Stimulated activated CD4-positive, alpha-beta T cell treated with anti-CD3 and anti-CD28 coated beads, TNF-alpha, amount 100 ng/mL, for 1 hour (primary cell): Measurements from ENCODE around the gene NWD2.
"Not testable (repeated sequence)": the region's sequence is repeated elsewhere in the genome, so short reads cannot be mapped to it uniquely, and the experiment has no call there.

Experiments
- DNase-seq, 3 donors: peaks; one replicate each; pipeline ENCODE4 v3.0.0-alpha.2; 2020; ENCODE audit warnings: low read depth in 3 of 3, low spot score in 1 of 3

Gene NWD2, protein sequence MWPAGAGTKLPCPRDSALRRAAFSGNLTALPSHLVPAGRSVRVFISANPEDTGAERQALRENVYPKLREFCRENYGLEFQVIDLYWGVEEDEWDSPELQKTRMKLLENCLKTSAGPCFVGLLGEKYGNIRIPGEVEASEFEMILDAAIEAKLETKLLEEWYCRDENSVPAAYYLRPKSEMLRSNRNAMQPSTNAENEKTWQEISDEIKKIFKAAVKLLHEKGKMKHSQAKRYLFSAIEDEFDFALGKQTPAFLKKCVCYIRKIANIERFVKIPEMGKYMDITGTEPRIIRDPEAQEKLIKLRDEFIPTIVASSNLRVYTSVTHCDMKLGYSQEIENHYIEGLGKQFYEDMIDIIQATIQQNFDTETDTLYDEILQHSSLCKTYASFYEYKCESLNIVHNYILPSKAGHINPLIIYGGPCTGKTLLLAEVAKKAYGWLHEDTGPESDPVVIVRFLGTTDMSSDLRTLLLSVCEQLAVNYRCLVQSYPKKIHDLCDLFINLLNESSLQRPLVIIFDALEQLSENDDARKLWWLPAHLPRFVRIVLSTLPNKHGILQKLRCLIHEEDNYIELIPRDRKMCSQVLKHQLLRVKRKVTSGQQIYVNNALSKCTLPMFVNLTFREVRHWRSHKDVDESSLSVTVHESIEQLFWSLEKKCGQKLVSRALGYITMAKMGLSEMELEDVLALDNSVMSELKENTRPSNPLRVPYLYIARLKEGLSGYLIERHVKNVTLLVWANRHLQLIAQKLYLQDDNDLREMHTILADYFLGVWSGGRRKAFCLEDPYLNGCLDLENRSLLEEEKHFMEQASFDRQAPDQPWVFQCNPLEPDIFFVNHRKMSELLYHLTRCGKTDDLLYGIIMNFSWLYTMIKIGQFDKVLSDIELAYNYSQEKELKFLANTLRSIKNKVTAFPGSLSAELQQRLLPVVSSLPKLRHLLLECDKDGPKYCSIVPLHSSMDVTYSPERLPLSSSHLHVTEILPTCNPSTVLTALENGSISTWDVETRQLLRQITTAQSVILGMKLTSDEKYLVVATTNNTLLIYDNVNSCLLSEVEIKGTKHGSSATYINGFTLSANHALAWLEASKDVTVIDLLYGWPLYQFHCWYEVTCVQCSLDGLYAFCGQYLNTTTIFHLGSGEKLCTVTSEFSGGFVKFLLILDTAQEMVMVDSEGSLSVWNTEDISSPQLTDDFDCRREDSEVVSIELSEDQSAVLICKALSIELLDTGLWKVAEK (N-terminal part only)

DNA sequence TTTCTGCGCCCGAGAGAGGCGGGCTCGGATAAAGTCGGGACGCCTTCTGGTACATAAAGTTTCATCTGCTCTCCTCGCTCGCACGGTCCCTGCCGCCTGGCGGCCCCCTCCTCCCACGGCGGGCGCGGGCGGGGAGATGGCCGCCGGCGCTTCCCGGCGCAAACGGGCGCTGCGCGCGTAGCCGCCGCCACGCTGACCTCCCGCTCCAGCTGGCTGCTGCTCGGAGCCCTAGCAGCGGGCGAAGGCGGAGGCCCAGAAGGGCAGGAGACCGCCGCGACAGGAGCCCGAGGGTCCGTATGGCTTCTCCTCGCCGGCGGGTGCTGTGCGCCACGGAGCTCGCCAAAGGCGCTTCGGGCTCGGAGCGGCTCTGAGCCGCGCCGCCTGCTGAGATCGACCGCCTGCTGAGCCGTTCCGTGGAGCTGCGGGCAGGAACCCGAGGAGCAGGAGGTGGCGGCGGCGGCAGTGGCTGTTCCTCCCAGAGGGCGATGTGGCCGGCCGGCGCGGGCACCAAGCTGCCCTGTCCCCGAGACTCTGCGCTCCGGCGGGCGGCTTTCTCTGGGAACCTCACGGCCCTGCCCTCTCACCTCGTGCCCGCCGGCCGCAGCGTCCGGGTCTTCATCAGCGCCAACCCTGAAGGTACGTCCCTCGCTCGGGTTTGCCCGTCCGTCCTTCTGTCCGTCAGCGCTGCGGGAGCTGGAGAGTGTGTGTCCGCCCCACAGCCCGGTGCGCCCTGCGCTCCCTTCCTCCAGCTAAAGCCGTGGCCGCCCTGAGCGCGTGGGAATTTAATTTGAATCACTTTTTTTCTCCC, at the start of gene NWD2:
Gene NWD2, plus strand, starts transcription at position 161 of the 808 bp plus-strand sequence. Its CDS starts 325 bp downstream, at position 486.
- no peak for DNase-seq

DNA sequence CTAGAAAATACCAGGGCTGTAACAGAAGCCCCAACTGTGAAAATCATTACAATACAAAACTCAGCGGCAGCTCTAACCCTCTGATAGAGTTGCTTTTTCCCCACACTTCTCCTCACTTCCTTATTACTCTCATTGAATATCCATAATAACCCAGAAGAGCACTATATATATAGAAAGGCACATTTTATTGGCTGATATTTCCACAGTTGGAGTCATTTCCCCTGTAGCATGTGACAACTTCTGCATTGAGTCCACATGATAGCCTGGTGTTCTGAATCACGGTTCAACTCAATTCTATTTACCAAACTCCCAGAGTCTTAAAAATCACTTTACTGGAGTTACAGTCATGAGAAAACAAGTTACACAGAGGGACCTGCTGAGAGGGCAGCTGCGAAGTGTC, 46.6 kb upstream of the NWD2 start:
- DNase-seq = no peak

DNA sequence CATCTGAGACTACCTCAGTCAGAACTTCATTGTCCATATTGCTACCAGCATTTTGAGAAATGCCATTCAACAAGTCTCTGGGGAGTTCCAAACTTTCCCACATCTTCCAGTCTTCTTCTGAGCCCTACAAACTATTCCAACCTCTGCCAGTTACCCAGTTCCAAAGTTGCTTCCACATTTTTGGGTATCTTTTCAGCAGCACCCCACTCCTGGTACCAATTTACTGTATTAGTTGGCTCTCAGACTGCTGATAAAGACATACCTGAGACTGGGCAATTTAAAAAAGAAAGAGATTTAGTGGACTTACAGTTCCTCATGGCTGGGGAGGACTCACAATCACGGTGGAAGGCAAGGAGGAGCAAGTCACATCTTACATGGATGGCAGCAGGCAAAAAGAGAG, 39.8 kb upstream of the NWD2 start:
- DNase-seq = not testable (repeated sequence)

- no peak for DNase-seq
Measured at GRCh38 chr4:37216209-37216608, 28.3 kb upstream of the NWD2 start.

GRCh38 chr4:37219242-37219641, 25.3 kb upstream of the NWD2 start:
- DNase-seq = no peak

GRCh38 chr4:37219990-37220389, 24.6 kb upstream of the NWD2 start:
- DNase-seq = no peak

DNA sequence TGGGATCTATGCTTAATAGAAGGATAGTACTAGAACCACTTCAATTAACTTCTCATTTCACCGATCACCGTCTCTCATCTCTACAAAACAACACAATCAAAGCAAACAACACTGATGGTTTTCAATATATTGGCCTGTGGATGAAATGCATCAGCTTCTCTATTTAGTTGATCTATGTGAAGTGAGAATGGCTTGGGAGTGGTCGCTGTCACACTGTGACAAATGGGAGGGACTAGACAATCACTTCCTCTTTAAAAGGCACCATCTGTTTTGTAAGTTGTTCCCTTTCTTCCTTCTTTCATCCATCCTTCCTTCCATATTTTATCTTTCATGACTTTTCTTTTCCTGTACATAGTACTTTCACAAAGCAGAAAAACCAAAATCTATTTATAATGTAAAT, 23.9 kb upstream of the NWD2 start:
- no peak for DNase-seq

DNA sequence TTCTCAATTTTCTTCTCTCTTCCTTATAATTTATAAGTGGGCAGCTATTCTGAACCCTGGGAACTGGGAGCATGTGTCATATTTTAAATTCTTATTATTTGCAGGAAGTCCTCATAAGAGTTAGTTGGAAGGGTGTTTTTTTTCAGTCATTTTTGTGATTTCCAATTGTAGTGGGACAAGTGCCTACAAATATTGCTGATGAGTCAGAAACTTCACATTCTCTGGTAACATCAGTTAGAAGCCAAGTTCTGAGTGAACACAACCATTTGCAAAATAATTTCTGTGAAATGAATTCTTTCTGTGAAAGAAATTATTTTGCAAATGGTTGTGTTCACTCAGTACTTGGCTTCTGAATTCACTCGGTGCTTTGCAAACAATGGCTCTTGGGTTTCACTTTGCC, 20.8 kb upstream of the NWD2 start:
- DNase-seq = no peak

DNA sequence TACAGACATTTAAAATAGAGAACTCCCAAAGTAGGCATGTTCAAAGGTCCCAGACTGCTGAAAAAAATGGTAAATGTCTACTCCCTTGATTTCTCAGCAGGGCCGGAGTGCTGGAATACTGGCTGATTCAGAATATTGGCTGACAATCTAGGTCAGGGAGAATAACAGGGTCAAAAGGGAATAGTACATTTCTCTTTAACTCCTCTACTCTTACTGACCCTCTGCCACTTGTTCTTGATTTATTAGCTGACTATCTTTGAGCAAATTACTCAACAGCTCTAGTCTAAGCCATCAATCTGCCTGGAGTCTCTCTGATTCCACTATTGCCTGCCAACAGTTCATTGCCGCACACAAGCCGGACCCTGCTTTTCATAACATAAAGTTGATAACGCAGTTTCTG, 19.7 kb upstream of the NWD2 start:
- no peak for DNase-seq

- no peak for DNase-seq
Measured at GRCh38 chr4:37225778-37226177, 18.8 kb upstream of the NWD2 start.

- no peak for DNase-seq
Measured at GRCh38 chr4:37232315-37232714, 12.2 kb upstream of the NWD2 start.

DNA sequence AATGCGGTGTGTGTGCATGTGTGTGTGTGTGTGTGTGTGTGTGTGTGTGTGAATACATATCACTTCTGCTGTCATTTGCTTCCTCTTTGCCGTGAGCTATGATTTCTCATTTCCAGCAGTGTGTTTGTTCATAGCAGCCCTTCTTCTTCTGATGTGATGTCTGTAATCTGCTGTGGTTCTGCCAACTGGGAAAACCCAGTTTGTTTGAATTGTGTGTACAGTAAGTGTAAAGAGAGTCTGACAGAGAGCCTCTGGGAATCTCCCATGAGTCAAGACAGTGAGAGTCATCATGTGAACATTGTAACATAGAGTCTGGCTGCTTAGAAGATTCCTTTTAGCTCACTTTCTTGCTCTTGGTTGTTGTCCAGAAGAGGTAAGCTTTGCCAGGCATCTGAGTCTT, 8.4 kb upstream of the NWD2 start:
- no peak for DNase-seq

DNA sequence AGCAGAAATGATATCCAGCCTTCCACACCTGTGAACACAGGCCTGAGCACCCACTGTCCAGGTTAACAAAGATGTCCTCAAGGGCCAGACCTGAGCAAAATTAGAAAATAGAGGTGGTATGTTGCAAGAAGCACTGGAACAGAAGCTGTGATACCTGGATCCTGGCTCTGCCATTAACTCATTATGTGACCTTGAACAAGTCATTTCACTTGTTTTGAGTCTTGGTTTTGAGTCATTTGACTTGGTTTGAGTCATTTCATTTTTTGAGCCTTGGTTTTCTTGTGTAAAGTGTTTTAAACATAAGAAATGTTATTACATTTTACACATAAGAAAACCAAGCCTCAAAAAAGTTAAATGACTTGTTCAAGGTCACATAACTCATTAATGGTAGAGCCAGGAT, 2.9 kb upstream of the NWD2 start:
- DNase-seq = no peak

DNA sequence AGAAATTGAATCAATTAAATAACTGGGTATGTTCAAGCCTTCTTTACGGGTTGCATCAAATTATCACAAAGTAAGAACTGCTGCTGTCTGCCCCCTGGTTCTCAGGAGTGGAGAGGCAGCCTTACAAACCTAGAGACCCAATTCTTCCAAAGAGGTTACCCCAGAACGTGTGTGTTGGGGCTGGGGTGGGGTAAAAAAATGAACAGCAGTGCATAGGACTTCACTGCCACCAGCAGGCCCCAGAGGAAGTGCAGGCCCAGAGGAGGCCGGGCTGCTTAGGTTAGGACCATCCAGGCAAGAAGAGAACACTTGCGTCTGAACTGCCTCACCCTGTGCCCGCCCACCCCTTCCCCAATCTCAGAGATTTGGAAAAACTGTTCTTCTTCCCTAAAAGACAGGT, 1.5 kb upstream of the NWD2 start:
- no peak for DNase-seq

GRCh38 chr4:37243722-37244582, 591 bp upstream of the NWD2 start:
- no peak for DNase-seq

GRCh38 chr4:37245391-37245954, 930 bp downstream of the NWD2 start:
- no peak for DNase-seq

DNA sequence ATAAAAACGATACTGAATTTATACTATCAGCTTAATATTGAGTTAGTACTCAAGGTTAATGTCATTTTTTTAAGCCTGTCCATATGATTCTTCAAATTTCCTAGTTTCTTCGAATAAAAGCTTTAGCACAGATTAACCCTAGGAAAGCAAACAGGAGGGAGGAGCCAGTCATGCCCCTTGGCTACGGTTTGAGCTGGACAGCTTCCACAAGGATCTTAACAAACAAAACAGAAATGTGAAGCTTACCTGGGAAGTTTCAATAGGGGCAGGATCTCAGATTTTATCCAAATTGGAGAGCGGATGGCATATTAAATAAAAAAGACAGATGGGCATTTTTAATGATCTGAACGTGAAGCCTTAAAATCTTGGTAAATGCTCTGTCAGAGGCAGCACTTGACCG, 2.3 kb downstream of the NWD2 start:
- DNase-seq = no peak

- DNase-seq = no peak
Measured at GRCh38 chr4:37258221-37258620, 13.7 kb downstream of the NWD2 start.

- no peak for DNase-seq
Measured at GRCh38 chr4:37268319-37268718, 23.8 kb downstream of the NWD2 start.
